Ascending aorta (tissue), 2 donors: ENCODE measurements around the gene FBXO34. TPM values are rescaled to one million over a fixed set of nuclear protein-coding genes. Genes with fewer than 3 reads are reported as not detected.

ENCODE experiments used
- DNase-seq, 2 donors: peaks; one replicate each; pipeline ENCODE4 v3.0.0-alpha.2; 2019; ENCODE audit warnings: low spot score in 2 of 2
- H3K27ac ChIP-seq, 2 donors: fragments of 200-600 bp; sonication (generic); one replicate each; pipeline ENCODE4 v1.5.1; 2016 to 2017; ENCODE audit warnings: mild to moderate bottlenecking in 1 of 2
- H3K27me3 ChIP-seq: fragments of 200-600 bp; sonication (generic); one replicate; pipeline ENCODE4 v1.5.1; 2017
- H3K36me3 ChIP-seq, 2 donors: fragments of 200-600 bp; sonication (generic); one replicate each; pipeline ENCODE4 v1.5.1; 2016
- H3K4me1 ChIP-seq, 2 donors: fragments of 200-600 bp; sonication (generic); one replicate each; pipeline ENCODE4 v1.5.1; 2016 to 2017; ENCODE audit warnings: mild to moderate bottlenecking in 1 of 2
- H3K4me3 ChIP-seq, 2 donors: fragments of 200-600 bp; sonication (generic); one replicate each; pipeline ENCODE4 v1.5.1; 2016 to 2017; ENCODE audit warnings: mild to moderate bottlenecking in 1 of 2
- H3K9me3 ChIP-seq, 2 donors: fragments of 200-600 bp; sonication (generic); one replicate each; pipeline ENCODE4 v1.5.1; 2016
- intact Hi-C: fragments of 100-400 bp; cut with DNase I; formaldehyde crosslinking; loops from one replicate; pipeline ENCODE4 v1.15.1; 2023
- total RNA-seq: library from RNA; depleted of rRNA; stranded (reverse); fragments of >200 nt; gene quantifications from one replicate; pipeline ENCODE4 v1.1.0, GENCODE V29; 2016
- TF ChIP-seq, protein P1 (sequence below), 3 experiments: fragments of 200-600 bp in 2 of 3; fragments of 450-650 bp in 1 of 3; sonication (generic) in 2 of 3; IDR thresholded peaks; one replicate each; pipeline ENCODE4 v1.5.1; 2016 to 2019; ENCODE audit warnings: antibody characterized with exemption in 3 of 3, mild to moderate bottlenecking in 1 of 3, moderate library complexity in 1 of 3

Gene FBXO34
- total RNA-seq, 1 donor from 2014 or later, result 18.0 TPM

GRCh38 chr14:55399852-55400251 is 128.6 kb downstream of the FBXO34 start:
- H3K4me1 ChIP-seq, result peaks cover 4 to 26% of the 10 kb centered on the region in 2 donors
- intact Hi-C loops, result loop anchor here (1.0 to 2.0 kb wide), 2 partner anchors 11 to 15 kb away; partner anchors contain the start of gene ATG14
- H3K4me3 ChIP-seq, result no peak overlapping the region
- TF ChIP-seq, protein P1, sequence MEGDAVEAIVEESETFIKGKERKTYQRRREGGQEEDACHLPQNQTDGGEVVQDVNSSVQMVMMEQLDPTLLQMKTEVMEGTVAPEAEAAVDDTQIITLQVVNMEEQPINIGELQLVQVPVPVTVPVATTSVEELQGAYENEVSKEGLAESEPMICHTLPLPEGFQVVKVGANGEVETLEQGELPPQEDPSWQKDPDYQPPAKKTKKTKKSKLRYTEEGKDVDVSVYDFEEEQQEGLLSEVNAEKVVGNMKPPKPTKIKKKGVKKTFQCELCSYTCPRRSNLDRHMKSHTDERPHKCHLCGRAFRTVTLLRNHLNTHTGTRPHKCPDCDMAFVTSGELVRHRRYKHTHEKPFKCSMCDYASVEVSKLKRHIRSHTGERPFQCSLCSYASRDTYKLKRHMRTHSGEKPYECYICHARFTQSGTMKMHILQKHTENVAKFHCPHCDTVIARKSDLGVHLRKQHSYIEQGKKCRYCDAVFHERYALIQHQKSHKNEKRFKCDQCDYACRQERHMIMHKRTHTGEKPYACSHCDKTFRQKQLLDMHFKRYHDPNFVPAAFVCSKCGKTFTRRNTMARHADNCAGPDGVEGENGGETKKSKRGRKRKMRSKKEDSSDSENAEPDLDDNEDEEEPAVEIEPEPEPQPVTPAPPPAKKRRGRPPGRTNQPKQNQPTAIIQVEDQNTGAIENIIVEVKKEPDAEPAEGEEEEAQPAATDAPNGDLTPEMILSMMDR (IDR thresholded peaks at IDR 0.05), result no peak
- H3K27ac ChIP-seq, result peak overlapping the region; percentile 35 to 84
- H3K27me3 ChIP-seq, result no peaks in the 10 kb centered on the region
- peaks cover 0 to 6% of the 10 kb centered on the region in 2 donors for H3K36me3 ChIP-seq
- no peak for DNase-seq
- H3K9me3 ChIP-seq, result no peaks in the 10 kb centered on the region

DNA sequence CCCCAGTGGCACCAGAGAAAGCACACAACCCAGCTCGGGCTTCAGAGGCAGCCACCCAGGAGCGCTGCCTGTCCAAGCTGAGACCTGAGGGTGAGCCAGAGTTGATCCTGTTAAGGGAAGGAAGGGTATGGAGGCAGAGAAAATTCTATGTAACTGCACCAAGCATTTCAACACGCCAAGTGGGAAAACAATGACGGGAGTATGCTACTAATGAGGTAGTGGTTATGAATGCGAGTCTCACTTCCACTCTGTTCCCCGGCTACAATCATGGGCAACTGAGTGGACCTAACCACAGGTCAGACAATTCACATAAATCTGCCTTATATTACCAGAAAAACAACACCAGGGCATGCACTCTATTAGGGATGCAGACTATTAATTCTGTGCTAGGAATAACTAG is 130.5 kb downstream of the FBXO34 start:
- Histone ChIP-seq H3K27ac (no peak overlapping the region), H3K36me3 (no peaks in the 10 kb centered on the region), H3K9me3 (no peaks in the 10 kb centered on the region), H3K4me1 (peaks cover 4 to 26% of the 10 kb centered on the region in 2 donors), H3K27me3 (no peaks in the 10 kb centered on the region), H3K4me3 (no peak overlapping the region)
- intact Hi-C loops, result no loop called here
- TF ChIP-seq, protein P1 (IDR thresholded peaks at IDR 0.05), result no peak
- no peak for DNase-seq

Other genes with a start within 250 kb of the FBXO34 start
- 0.11 TPM for gene WDHD1, start 244.3 kb upstream of the FBXO34 start, total RNA-seq
- 12.9 TPM for gene SOCS4, start 244.2 kb upstream of the FBXO34 start, total RNA-seq
- 51.8 TPM for gene MAPK1IP1L, start 219.8 kb upstream of the FBXO34 start, total RNA-seq
- gene LGALS3, start 142.2 kb upstream of the FBXO34 start, total RNA-seq, result 358 TPM
- gene DLGAP5, start 79.8 kb upstream of the FBXO34 start, total RNA-seq, result not detected
- gene ATG14, start 140.4 kb downstream of the FBXO34 start, total RNA-seq, result 8.4 TPM
- not detected for gene TBPL2, start 169.2 kb downstream of the FBXO34 start, total RNA-seq